ENCODE measurements around the gene CAPN2.

The CAPN2 gene

DNA sequence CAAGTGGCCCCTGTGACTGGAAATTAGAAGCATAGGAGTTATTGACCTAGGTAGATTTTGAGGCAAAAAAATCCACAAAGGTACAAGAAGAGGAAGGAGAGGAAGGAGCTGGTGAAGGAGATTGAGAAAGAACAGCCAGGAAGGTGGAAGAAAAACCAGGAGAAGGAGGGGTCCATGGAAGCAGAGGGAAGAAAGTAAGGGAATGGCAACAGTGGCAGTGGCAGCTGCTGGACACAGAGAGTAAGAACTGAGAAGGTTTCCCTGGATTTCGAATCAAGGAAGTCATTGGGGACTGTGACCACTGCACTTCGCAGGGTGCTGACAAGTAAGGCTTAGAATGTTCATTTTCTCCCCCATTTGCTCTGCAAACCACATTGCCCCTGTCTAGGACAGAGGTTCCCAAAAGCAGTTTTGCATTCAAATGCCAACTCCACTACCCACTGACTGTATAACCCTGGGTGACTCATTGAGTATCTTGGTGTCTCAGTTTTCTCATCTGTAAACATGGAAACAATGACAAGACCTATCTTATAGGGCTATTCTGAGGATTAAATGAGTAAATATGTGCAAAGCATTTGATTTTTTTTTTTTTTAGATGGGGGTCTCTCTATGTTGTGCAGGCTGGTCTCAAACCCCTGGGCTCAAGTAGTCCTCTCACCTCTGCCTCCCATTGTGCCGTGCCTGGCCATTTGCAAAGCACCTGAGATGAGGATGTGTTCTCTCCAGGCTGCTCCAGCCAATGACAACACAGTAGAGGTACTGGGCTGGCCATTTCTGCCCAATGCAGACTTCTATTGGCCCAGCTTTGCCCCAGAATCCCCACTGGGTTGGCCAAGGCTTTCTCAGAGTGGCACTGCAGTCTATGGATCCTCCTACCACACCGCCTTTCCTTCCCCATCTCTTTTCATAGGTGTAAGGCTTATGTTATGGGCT is 9.3 kb upstream of the CAPN2 start:
- DNase-seq (ENCODE audit: low read depth): peak; percentile 71

DNA sequence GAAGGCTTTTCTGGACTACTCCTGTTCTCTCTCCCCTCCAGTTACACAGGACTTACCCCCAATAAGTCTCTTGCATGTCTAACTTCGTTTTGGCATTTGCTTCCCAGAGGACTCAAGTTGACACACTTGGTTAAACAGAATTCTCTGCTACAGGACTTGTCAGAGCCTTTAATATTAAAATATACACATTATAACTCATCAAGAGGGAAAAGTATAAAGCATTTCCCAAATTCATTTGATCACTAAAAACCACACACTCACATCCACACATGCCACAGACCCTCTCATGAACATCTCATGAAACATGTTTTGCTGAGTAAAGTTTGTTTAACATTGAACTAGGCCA is 8.7 kb upstream of the CAPN2 start:
- no peak for DNase-seq (ENCODE audit: low read depth)

DNA sequence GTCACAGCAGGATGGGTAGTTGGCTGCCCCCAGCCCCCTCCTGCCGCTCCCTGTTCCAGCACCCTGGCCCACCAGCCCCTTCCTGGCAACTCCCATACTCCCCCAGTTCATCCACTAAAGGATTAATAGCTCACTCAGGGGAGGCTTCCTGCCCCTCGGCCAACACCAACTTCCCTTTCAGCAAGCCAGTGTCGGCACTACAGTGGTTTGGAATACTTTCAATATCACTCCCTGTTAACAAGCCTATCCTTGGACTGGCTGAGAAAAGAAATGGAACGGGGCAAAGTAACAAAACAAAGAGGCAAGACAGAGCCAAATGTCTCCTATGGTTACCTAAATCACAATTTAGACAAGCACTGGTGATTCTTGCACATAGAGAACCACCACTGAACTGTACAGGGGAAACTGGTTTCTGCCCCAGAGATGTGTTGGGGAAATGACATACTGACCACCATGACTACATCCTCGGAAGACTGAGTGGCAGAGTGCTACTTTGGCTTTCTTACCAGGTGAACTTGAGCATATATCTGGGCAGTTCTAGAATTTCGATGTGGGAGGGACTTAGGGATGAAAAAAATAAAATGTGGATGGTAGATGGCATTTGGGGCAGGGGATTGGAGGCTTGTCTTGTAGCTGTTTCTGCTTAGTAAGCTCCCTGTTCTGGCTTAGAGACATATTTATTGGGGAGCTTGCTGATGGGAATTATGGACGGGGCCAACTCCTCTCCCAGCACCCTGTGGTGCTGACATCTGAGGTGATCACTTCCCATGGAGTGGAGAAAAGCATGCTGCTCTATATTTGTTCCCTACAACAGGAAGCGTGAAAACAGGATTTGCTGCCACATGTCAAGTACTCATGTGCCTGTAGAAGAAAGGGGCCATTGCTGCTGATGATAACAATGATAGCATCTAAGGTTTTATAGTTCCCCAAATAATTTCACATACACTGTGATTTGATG is 7.1 kb upstream of the CAPN2 start:
- DNase-seq (ENCODE audit: low read depth): peak; percentile 53

DNA sequence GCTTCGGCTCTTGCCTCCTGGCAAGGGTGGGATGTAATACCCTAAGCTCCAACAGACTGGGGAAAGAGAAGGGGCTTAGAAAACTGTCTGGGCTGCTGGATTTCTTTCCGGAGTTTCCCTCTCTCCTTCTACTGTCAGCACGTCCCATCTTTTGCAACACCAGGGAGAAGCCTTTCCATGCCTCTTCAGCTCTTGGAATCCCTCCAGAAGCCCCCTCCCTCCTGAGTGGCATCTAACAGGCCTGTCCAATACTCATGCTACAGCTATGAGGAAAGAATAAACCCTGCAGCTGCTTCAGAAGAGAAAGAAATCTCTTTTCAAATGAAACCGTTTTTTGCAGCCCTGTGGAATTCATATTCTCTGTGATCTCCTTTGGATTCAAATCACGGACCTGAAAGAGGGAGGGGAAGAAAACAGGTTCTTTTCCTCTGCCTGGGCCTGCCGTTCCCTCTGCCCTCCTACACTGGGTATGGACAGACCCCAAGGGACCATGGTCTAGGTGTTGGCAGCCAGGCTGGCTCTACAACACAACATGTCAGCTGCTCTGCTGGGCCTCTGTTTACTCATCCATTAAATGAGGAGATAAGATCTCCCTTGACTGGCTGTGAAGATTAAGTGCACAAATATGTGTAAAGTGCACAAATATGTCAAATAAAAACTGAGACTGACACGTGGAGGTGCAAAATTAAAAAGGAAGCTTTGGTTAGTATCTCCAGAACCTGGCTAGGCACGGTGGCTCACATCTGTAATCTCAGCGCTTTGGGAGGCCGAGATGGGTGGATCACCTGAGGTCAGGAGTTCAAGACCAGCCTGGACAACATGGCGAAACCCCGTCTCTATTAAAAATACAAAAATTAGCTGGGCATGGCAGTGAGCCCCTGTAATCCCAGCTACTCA is 6.0 kb upstream of the CAPN2 start:
- peak; percentile 79 for DNase-seq (ENCODE audit: low read depth)

DNA sequence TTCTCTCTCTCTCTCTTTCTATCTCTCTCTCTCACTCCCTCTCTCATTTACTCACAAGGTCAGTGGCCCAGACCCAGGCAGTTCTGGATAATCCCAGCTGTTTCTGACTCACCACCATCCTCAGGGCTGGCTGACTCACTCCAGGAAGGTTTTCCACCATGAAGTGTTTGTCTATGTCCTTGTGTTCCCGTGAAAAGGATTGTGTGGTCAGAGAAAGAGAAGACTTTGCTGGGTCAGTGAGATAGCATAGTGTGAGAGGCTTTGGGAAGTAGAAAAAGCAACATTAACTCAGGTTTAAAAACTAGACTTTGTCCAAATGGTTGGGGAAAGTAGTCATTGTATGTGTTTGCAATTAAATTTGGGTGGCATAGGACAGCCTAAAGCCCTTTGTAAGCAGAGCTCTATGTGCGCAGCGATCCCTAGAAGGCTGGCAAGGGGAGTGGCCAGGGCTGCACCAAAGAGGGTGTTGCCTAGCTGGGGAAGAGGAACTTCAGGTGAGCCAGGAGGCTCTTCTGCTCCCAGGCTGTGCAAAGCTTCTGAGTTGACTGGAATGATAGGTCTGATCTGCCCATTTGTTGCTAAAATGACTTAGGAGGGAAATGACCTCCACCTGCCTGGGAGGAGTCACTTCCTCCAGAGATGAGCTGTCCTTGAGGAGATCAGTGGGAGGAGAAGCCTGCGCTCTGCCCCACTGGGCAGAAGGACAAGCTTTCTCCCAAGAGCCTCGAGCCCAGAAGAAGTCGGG is 4.9 kb upstream of the CAPN2 start:
- peak; percentile 99 for DNase-seq (ENCODE audit: low read depth)

DNA sequence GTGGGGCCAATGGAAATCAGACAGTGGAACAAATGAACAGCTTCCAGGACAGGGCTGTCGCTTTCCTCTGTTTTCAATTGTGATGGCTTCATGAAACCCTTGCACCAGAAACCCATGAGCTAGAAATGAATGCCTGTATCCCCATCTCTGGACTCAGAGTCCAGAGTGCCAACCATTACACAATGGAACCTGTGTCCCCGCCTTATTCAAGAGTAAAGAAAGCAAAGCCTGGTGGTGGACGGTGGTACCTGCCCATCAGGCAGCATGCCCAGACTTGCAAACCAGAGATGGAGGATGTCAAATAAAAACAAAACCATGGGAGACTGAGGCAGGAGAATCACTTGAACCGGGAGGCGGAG is 4.4 kb upstream of the CAPN2 start:
- no peak for DNase-seq (ENCODE audit: low read depth)

DNA sequence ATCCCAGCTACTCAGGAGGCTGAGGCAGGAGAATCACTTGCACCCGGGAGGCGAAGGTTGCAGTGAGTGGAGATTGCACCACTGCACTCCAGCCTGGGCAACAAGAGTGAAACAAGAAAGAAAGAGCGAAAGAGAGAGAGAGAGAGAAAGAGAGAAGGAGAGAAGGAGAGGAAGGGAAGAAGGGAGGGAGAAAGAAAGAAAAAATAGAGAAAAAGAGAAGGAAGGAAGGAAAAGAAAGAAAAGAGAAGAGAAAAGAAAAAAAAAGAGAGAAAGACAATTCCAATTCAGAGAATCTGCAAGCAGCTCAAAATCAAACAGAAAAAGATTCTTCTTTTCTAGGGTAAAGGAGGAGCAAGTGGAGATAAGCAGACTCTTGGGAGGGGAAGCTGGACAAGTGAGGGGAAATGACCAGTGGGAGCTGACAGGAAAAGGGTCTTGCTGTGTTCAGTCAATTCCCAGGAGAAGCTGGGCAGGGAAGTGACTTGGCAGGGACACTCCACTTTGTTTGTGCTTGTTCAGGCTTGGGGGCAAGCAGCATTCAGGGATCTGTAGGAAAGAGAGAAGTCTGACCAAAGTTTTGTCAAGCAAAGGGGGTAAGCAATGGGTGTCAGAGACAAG is 3.6 kb upstream of the CAPN2 start:
- no peak for DNase-seq (ENCODE audit: low read depth)

DNA sequence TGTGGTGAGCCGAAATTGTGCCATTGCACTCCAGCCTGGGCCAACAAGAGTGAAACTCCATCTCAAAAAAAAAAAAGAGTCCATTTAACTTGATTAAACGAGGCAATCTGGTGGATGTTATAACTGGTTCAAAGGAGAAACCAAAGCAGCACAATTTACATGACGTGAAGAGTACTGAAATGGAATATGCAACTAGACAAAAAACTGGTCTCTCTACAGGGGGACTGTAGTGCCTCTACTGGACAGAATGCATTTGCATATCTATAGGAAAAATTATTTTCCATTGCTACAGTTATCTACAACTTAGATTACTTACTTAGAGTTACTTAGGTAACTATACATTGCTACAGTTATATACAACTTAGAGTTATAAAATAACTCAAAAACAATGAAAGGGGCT is 2.7 kb upstream of the CAPN2 start:
- DNase-seq (ENCODE audit: low read depth): no peak

DNA sequence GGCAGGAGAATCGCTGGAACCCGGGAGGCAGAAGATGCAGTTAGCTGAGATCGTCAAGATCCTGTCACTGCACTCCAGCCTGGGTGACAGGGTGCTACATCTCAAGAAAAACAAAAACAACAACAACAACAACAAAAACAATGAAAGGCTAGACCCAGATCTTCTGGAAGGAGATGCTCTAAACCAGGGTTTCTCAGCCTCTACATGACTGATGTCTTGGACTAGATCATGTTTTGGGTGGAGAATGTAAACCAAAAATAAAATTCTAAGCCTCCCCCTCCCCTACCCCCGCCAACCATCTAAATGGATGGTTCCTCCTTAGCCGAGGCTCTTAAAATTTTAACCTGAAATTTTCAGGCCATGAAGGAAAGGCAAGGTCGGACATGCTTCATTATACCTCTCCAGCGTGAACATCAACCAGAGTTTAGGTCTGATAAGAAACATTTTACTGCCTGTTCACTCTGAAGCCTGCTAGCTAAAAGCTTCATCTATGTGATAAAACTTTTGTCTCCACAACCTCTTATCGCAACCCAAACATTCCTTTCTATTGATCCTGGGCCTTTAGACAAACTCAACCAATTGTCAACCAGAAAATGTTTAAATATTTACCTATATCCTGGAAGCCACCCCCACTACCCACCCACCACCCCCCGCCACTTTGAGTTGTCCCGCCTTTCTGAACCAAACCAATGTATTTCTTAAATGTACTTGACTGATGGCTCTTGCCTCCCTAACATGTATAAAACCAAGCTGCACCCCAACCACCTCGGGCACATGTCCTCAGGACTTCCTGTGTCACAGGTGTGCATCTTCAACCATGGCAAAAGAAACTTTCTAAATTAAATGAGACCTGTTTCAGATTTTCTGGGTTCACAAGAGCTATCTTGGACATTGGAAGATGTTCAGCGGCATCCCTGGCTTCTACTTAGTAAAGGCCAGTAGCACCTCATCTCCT is 1.9 kb upstream of the CAPN2 start:
- no peak for DNase-seq (ENCODE audit: low read depth)

DNA sequence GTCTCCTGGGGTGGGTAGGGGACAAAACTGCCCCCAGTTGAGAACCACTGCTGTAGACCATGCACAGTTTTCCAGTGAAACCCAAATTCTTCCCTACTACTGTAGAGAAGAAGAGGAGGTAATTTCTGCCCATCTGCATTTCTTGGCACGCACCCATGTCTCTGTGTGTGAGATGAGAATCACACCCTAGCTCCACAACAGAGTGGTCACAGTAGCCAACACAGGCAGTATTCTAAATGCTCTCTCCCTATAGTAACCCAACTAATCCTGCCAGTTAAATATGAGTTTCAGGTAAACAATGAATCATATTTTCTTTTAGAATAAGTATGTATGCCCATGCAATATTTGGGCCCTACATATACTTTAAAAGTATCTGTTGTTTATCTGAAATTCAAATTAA is 1.2 kb upstream of the CAPN2 start:
- peak; percentile 34 for DNase-seq (ENCODE audit: low read depth)

DNA sequence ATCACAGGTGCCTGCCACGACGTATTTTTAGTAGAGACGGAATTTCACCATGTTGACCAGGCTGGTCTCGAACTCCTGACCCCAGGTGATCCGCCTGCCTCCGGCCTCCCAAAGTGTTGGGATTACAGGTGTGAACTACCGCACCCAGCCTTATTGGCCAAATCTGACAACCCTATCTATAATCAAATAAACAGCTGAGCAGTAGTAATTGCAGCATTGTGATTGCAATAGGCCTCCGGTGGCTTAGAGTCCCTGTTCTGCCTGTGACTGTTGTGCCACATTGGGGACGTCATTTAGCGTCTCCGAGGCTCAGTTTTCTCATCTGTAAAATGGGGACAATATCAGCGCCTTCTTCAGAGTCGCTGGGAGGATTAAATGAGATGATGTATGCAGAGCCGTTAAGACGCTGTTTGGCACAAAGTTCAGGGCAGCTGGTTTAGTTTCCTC is 569 bp upstream of the CAPN2 start:
- no peak for DNase-seq (ENCODE audit: low read depth)

DNA sequence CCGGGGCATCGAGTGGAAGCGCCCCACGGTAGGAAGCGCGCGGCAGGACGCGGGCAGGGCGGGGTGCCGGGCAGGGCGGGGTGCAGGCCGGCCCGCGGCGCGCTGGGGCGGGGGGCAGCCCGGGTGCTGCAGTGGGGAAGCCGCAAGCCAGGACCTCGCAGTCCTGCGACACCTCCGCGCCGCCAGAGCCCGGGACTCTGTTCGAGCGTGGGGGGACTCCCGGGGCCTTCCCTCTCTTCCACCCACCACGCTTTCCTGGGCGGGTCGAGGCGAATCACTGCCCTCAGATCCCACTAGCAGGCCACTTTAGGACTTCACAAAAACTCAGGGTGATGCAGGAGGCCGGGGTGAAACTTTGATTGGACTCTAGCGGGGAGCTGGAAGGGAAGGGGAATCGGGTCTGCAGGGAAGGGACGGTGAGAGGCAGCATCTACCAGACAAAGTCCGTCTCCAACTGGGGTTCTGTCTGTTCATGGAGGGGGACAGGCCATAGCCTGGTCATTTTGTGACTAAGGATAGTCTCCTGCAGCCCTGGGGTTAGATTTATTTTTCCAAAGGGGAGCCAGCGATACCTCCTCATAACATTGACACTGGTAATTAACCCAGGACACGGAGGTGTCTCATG is 623 bp downstream of the CAPN2 start:
- no peak for DNase-seq (ENCODE audit: low read depth)

DNA sequence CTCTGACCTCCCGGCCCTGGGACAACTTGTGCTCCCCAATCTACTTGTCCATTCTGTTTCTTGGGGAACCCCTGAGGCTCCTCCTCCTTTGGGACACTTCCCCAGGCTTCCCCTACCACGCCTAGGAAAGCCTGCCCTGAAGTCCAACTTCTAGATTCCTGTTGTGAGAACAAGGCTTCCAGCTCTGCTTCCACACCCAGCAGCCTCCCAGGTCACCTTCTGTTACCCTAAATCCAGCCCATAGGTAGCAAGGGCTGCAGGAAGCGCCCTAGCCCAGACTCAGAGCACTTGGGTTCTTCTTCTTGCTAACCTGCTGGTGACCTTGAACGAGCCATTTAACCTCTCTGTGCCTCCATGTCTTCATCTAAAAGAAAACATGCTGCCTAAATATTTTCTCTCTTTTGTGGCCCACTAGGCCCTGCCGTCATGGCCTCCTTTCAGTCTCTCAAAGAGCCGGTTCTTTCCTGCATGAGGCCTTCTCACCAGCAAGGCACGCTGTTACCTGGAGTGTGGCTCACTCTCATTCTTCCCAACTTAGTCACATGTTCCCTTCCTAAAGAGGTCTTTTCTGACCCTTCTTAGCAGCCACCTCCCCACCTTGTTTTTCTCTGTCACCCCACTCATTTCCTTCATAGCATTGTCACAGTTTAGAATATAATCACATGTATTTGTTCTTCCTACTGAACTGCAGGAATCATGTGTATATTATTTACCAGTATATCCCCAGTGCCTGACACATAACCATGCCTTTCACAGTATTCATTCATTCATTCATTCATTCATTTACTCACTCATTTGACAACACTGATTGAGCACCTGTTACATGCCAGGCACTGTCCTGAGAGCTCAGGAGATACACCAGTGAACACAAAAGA is 1.4 kb downstream of the CAPN2 start:
- no peak for DNase-seq (ENCODE audit: low read depth)

DNA sequence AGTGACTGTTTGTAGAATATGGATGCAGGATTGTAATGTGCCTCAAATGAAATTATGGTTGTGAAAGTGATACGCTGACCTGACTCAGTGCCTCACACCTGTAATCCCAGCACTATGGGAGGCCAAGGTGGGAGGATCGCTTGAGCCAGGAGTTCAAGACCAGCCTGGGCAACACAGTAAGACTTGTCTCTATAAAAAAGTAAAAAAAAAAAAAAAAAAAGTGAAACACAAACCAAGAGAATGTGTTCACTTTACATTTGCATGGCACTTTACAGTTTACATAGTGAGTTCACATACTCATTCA is 2.0 kb downstream of the CAPN2 start:
- no peak for DNase-seq (ENCODE audit: low read depth)

DNA sequence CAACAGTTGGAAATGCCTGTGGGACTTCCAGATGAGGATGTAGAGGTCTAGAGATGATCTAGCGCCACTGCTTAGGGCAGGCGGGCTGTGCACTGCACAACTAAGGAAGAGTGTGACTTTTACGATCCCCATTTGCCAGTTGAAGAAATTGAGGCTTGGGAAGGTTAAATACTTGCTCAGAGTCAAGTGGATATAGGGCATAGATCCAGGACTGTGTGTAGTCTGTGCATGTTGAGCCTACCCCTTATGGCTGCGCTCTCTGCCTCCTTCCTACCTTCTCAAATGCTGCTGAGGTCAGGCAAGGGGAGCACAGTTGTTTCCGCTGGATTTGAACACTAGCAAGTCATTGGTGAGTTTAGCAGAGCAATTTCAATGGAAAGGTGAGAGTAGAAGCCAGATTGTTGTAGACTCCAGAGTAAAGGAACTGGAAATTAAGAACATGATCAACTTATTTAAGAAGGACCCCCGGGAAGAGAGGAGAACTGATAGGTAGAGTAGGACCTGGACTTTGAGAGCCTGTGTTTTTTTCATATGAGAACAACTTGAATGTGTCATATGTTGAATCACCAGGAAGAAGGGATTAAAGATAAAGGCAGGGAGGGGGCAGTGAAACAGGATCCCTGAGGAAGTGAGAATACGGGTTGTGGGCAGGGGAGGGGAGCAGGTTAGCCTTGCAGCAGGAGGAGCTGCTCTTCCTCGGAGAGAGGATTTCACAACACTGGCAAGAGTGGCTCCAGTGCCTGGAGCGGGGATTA is 2.7 kb downstream of the CAPN2 start:
- DNase-seq (ENCODE audit: low read depth): peak; percentile 73

DNA sequence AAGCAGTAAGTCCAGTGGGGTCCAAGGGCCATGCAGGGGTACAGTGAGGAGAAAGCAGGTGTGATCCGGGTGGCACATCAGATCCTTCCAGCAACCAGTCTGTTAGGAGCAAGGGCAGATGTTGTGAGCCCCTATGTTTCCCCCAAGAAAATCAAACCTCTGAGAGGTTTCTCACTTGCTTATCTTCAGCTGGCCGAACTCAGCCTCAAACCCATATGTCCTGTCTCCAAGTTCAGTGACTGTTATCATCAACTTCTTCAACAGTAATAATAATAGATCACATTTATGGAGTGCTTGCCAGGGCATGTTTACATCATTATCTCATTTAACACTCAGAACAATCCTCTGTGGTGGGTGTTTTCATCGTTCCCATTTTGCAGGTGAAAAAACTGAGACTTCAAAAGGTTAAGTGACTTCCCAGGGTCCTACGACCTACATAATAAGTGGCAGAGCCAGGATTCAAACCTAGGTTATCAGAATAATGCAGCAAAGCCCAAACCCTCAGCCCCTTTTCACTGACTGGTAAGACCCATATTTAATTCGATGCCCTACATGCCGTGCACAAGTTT is 3.3 kb downstream of the CAPN2 start:
- no peak for DNase-seq (ENCODE audit: low read depth)

DNA sequence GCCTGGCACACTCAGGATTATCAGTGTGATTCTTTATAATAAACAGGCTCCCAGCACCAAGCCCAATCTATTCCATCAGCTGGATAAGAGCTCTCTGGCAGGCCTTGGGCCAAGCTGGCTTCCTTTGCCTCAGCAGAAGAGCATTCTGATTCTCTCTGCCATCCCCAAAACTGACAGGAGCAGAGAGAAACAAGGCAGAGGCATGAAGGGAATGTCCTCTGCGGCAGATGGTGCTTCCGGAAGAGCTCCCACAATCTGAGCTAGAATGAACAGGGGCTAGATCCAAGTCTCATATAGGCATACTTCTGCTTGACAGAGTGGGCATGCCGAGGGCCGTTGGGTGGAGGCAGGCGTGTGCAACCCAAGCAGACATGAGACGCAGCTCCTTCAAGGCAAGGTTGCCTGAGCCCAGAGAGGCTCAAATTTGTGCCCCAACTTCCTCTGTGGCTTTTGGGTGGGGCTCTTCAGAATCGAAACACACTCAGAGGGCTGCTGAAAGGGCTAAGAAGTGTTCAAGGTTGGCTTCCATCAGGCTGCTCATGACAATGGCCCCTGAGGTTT is 4.0 kb downstream of the CAPN2 start:
- DNase-seq (ENCODE audit: low read depth): no peak
